ENCODE results near the gene PCYOX1L. TPM values are rescaled to one million over a fixed set of nuclear protein-coding genes. Genes with fewer than 3 reads are reported as not detected.

PCYOX1L gene
- total and polyA plus RNA-seq, 9 of the 15 experiments (the other 6 are each of a cell fraction or from before 2014, with no cell fraction given) = 2.3 to 17.9 (median 6.0) TPM

DNA sequence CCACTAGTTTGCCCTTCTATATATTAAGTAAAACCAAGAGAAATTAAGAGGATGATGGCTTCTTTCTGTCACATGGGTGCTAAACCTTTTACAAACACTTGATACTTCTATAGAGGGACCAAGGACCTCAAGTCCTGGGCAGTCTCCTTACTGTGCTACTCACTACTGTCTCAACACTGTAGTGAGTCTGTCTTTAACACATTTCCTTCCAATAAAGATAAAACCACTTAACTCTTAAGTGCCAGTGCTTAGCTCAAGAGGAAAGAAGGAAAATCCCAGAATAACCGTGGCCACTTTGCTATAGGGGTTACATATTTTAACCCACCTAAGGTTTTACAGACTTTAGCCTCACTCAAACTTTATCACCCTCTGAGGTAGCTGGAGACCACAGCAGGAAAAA is 16.9 kb upstream of the PCYOX1L start:
- Histone ChIP-seq H3K4me2 (ENCODE audit: insufficient read depth, low read length) (no peak overlapping the region), H3K4me1 (replicated peaks in 1 of 2; ENCODE audit: control insufficient read depth in 2 of 2, insufficient read depth in 2 of 2, low read length in 2 of 2) (0 out of 5 replicates have a peak, but pooled peaks cover 3% of the 10 kb centered on the region in 2 experiments), H3K36me3 (ENCODE audit: control insufficient read depth, insufficient read depth, low read length) (no peaks in the 10 kb centered on the region), H3K27me3 (ENCODE audit: control insufficient read depth in 2 of 2, insufficient read depth in 2 of 2, low read length in 2 of 2) (no peaks in the 10 kb centered on the region; a peak in 1 of 5 replicates), H3K9me1 (ENCODE audit: control insufficient read depth, insufficient read depth, low read length) (no peaks in the 10 kb centered on the region), H3K27ac (ENCODE audit: extremely low read depth, low read depth, low read length) (no peak overlapping the region), H3K4me3 (no peak overlapping the region), H2AFZ (ENCODE audit: low read depth, low read length) (no peak overlapping the region), H4K20me1 (replicated peaks; ENCODE audit: control insufficient read depth, insufficient read depth, low read length) (no peaks in the 10 kb centered on the region), H3K9ac (ENCODE audit: insufficient read depth in 1 of 2, low read depth in 2 of 2, low read length in 2 of 2) (no peak overlapping the region), H3K9me3 (replicated peaks; ENCODE audit: control insufficient read depth, insufficient read depth, low read depth, low read length) (no peaks in the 10 kb centered on the region), H3K79me2 (ENCODE audit: control insufficient read depth, insufficient read depth, low read length) (peaks cover 11% of the 10 kb centered on the region)
- in situ Hi-C loops (cut with MboI) (no loop called here), intact Hi-C loops (cut with micrococcal nuclease) (no loop called here)
- FAIRE-seq (no peak), DNase-seq (ENCODE audit: extremely low read depth in 1 of 4, low spot score in 3 of 4) (no peak), ATAC-seq (no peak)
- TF ChIP-seq CBFA2T3 (IDR thresholded peaks at IDR 0.05) (no peak), MEF2D (tag; conservative IDR thresholded peaks at IDR 0.05; ENCODE audit: low read depth) (no peak), HDGF (IDR thresholded peaks at IDR 0.05) (no peak), WHSC1 (IDR thresholded peaks at IDR 0.05; ENCODE audit: low read length) (no peak), IRF9 (tag; IDR thresholded peaks at IDR 0.05) (no peak), CBFB (CRISPR knock-in tag; IDR thresholded peaks at IDR 0.05) (no peak), MYC (IDR thresholded peaks at IDR 0.05; ENCODE audit: low read depth, low read length) (no peak), MYC (CRISPR knock-in tag; IDR thresholded peaks at IDR 0.05; ENCODE audit: borderline replicate concordance, low read depth) (no peak), TEAD1 (CRISPR knock-in tag; IDR thresholded peaks at IDR 0.05) (no peak), SMAD3 (CRISPR knock-in tag; conservative IDR thresholded peaks at IDR 0.05) (no peak), ZNF133 (CRISPR knock-in tag; IDR thresholded peaks at IDR 0.05) (no peak), ZNF143 (CRISPR knock-in tag; IDR thresholded peaks at IDR 0.05) (no peak), MXD1 (CRISPR knock-in tag; IDR thresholded peaks at IDR 0.05; ENCODE audit: borderline replicate concordance, poor library complexity, severe bottlenecking) (no peak), ATF3 (IDR thresholded peaks at IDR 0.05) (no peak), ATF3 (CRISPR knock-in tag; conservative IDR thresholded peaks at IDR 0.05) (no peak), SAFB2 (IDR thresholded peaks at IDR 0.05; ENCODE audit: borderline replicate concordance, low read depth, low read length, severe bottlenecking) (no peak), NFRKB (IDR thresholded peaks at IDR 0.05; ENCODE audit: low read depth) (no peak)
- ChIA-PET CTCF (ENCODE audit: low intra/inter-chr PET ratio) (no interaction called here), POLR2A (interaction anchor here (0.8 to 1.3 kb wide), 4 partner anchors 9 to 32 kb away, joined by 3 to 5 read pairs (median 3); no protein-coding TSS in a partner anchor)
- WGBS (ENCODE audit: insufficient coverage, low coverage, missing lambda C conversion rate) = 6% methylated on average over 1 of the region's 1 CpG
- BruUV-seq (replicated peaks) = no TSS peak

Data from K562 (cell line).